SU-DHL-6 (cell line): ENCODE measurements around the gene CEP41.

ENCODE experiments used
- CTCF ChIP-seq: fragments of 200-600 bp; sonication (generic); IDR thresholded peaks from one replicate; pipeline ENCODE4 v1.5.1; 2017; ENCODE audit warnings: antibody characterized with exemption, mild to moderate bottlenecking, low read length, moderate library complexity; ENCODE audit not compliant: insufficient read depth, poor library complexity, severe bottlenecking
- EZH2phosphoT487 ChIP-seq: fragments of 200-600 bp; sonication (generic), shearing (Covaris generic); conservative IDR thresholded peaks from 2 replicates; pipeline ENCODE4 v1.6.1; 2018; ENCODE audit warnings: mild to moderate bottlenecking, antibody characterized with exemption, low read length, moderate library complexity, mixed read lengths

- no peak for TF ChIP-seq CTCF
- no peak for TF ChIP-seq EZH2phosphoT487
Observed at GRCh38 chr7:130425796-130426195, 15.0 kb downstream of the CEP41 start.
